ENCODE measurements around the gene IGLL5.
A peak's percentile ranks its signal among the peaks of the same experiment; 100 is the strongest.

Gene IGLL5

GRCh38 chr22:22843848-22844247, 43.8 kb upstream of the IGLL5 start:
- no peak for DNase-seq (ENCODE audit: low read depth)
- no peak for TF ChIP-seq CTCF (IDR thresholded peaks at IDR 0.05; ENCODE audit: control insufficient read depth, insufficient read depth, low read depth, low read length, missing control alignments)
- no peak overlapping the region for H3K4me3 ChIP-seq (ENCODE audit: control insufficient read depth, low read depth, low read length)

GRCh38 chr22:22847241-22847640, 40.4 kb upstream of the IGLL5 start:
- H3K4me3 ChIP-seq (ENCODE audit: control insufficient read depth, low read depth, low read length), result no peak overlapping the region
- TF ChIP-seq CTCF (IDR thresholded peaks at IDR 0.05; ENCODE audit: control insufficient read depth, insufficient read depth, low read depth, low read length, missing control alignments), result no peak
- no peak for DNase-seq (ENCODE audit: low read depth)

- DNase-seq (ENCODE audit: low read depth), result no peak
- H3K4me3 ChIP-seq (ENCODE audit: control insufficient read depth, low read depth, low read length), result no peak overlapping the region
- TF ChIP-seq CTCF (IDR thresholded peaks at IDR 0.05; ENCODE audit: control insufficient read depth, insufficient read depth, low read depth, low read length, missing control alignments), result peak; percentile 97
Measured at GRCh38 chr22:22848364-22848866, 39.2 kb upstream of the IGLL5 start.

GRCh38 chr22:22849640-22850610, 37.7 kb upstream of the IGLL5 start:
- no peak overlapping the region for H3K4me3 ChIP-seq (ENCODE audit: control insufficient read depth, low read depth, low read length)
- TF ChIP-seq CTCF (IDR thresholded peaks at IDR 0.05; ENCODE audit: control insufficient read depth, insufficient read depth, low read depth, low read length, missing control alignments), result no peak
- no peak for DNase-seq (ENCODE audit: low read depth)

- DNase-seq (ENCODE audit: low read depth), result no peak
- no peak for TF ChIP-seq CTCF (IDR thresholded peaks at IDR 0.05; ENCODE audit: control insufficient read depth, insufficient read depth, low read depth, low read length, missing control alignments)
Measured at GRCh38 chr22:22851969-22852368, 35.6 kb upstream of the IGLL5 start.

GRCh38 chr22:22853713-22854112, 33.9 kb upstream of the IGLL5 start:
- H3K4me3 ChIP-seq (ENCODE audit: control insufficient read depth, low read depth, low read length), result no peak overlapping the region
- TF ChIP-seq CTCF (IDR thresholded peaks at IDR 0.05; ENCODE audit: control insufficient read depth, insufficient read depth, low read depth, low read length, missing control alignments), result no peak
- no peak for DNase-seq (ENCODE audit: low read depth)

More at GRCh38 chr22:22851969-22852368, 35.6 kb upstream of the IGLL5 start:
- H3K4me3 ChIP-seq (ENCODE audit: control insufficient read depth, low read depth, low read length), result no peak overlapping the region

Data from AG09309 (cell line).